Sciatic nerve (tissue), 2 donors: ENCODE results near the gene CFAP45. TPM values are rescaled to one million over a fixed set of nuclear protein-coding genes. Genes with fewer than 3 reads are reported as not detected.
A peak's percentile ranks its signal among the peaks of the same experiment; 100 is the strongest.

ENCODE experiments used
- ATAC-seq: fragments of 200-7000 bp; cut with Tn5 transposase; one replicate; pipeline ENCODE4 v1.9.1; 2020; ENCODE audit warnings: mild to moderate bottlenecking, moderate library complexity
- DNase-seq: peaks from one replicate; pipeline ENCODE4 v3.0.0-alpha.2; 2020; ENCODE audit warnings: low spot score
- intact Hi-C: fragments of 100-400 bp; cut with DNase I; formaldehyde crosslinking; loops from one replicate; pipeline ENCODE4 v1.14.2; 2022
- total RNA-seq: library from RNA; stranded (reverse); fragmentation: NEBNext Ultra II Directional; extraction: Animal tissue kit (Norgen Biotek cat#: 25700); gene quantifications from one replicate; pipeline ENCODE4 v1.2.1, GENCODE V29; 2021
- donor health status: DM: no; HTN: no; CAD: no.
- donor health status: DM: no; HTN: no; CAD: no.

The CFAP45 gene
- total RNA-seq, 1 donor from 2014 or later = 1.6 TPM

GRCh38 chr1:159890390-159890789 lies 9.6 kb downstream of the CFAP45 start:
- ATAC-seq = no peak
- intact Hi-C loops = loop anchor here (10.0 kb wide), 1 partner anchor 96 kb away; no protein-coding TSS in a partner anchor

GRCh38 chr1:159889821-159890252 lies 10.1 kb downstream of the CFAP45 start:
- peak; percentile 79 for ATAC-seq
- no peak for DNase-seq
- intact Hi-C loops = loop anchor here (10.0 kb wide), 1 partner anchor 95 kb away; no protein-coding TSS in a partner anchor

More at GRCh38 chr1:159890390-159890789, 9.6 kb downstream of the CFAP45 start:
- DNase-seq = no peak

- intact Hi-C loops = no loop called here
- ATAC-seq (no peak), DNase-seq (no peak)
Measured at GRCh38 chr1:159889202-159889601, 10.8 kb downstream of the CFAP45 start.

DNA sequence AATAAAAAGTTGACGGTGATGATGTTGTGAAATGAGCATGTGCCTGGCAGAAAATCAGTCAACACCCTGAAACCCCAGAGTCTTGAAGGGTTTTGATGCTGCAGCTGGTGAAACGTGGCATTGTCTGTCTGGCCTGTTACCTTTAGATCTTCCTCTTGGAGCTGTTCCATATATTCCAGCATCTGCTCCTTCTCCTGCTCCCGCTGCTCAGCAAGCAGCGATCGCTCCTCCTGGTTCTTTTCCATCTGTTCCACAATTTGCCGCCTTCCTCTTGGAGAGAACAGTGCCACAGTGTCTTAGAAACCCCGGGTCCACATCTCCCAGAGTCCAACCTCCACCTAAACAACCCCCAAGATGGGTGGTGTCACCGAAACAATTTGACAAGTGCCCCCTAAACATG lies 15.7 kb downstream of the CFAP45 start:
- ATAC-seq (no peak), DNase-seq (no peak)
- intact Hi-C loops = no loop called here

DNA sequence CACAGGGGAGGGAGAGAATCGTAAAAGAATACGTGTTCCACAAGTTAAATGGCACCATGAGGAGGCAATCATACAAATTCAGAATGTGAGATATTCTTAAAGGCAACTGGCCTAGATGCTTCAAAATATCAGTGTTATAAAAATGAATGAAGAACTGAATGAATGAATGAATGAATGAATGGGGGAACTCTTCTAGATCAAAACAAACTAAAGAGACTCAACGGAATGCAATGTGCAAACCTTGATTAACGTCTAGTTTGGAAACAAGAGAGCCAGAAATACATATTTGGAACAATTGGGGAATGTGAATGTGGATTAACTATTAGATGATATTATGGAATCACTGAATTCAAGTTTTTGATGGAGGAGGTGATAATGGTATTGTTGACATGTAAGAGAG lies 16.8 kb downstream of the CFAP45 start:
- intact Hi-C loops = no loop called here
- ATAC-seq (no peak), DNase-seq (no peak)

GRCh38 chr1:159882527-159882862 lies 17.5 kb downstream of the CFAP45 start:
- DNase-seq (no peak), ATAC-seq (no peak)
- intact Hi-C loops = no loop called here

GRCh38 chr1:159881622-159882526 lies 18.1 kb downstream of the CFAP45 start:
- intact Hi-C loops = no loop called here
- DNase-seq = peak; percentile 81
- ATAC-seq = no peak

GRCh38 chr1:159880430-159880829 lies 19.5 kb downstream of the CFAP45 start:
- intact Hi-C loops = no loop called here
- ATAC-seq = no peak

DNA sequence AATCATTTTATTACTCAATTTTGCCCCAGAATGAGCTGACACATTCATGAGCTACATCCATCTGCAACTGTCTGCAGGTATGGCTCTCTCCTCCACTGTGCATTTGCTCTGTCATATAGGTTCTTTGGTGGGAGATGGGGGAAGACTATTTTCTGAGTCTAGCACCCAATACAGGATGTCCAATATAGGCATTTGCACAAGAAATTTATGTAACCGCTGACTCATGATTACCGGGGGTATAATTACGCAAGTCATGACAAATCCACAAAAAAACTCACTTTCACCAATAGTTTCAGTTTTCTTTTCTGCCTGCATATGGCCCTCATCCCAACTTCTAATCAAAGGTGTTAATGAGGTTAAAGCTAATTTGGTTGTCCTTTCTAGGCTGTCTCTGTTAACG lies 20.0 kb downstream of the CFAP45 start:
- DNase-seq = no peak
- ATAC-seq = no peak
- intact Hi-C loops = no loop called here

More at GRCh38 chr1:159880430-159880829, 19.5 kb downstream of the CFAP45 start:
- DNase-seq = no peak

GRCh38 chr1:159879136-159879535 lies 20.8 kb downstream of the CFAP45 start:
- DNase-seq = no peak
- intact Hi-C loops = no loop called here
- ATAC-seq = no peak

- no peak for DNase-seq
- intact Hi-C loops = no loop called here
- no peak for ATAC-seq
Measured at GRCh38 chr1:159877695-159878444, 22.1 kb downstream of the CFAP45 start.

- ATAC-seq (no peak), DNase-seq (no peak)
- intact Hi-C loops = no loop called here
Measured at GRCh38 chr1:159873530-159874143, 26.3 kb downstream of the CFAP45 start.

GRCh38 chr1:159872891-159873290 lies 27.1 kb downstream of the CFAP45 start:
- ATAC-seq = no peak
- no peak for DNase-seq
- intact Hi-C loops = no loop called here

DNA sequence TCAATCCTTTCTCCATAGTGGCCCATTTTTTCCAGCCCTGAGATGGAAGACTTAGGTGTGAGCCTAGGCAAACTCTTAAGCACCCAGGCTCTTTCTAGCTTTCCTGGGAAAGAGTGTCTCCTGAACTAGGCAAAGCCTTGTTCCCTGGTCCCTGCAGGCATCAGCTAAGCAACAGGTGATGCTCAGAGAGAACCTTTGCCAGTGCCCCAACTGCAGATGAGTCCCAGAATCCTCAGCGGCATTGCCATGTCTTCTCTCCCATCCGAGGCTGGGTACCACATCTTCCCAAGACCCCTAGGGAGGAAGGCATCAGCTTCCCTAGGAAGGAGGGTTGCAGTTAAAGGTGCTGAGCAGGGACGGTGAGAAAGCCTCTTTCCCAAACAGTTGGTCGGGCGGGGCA lies 29.3 kb downstream of the CFAP45 start:
- intact Hi-C loops = no loop called here
- no peak for DNase-seq
- no peak for ATAC-seq

GRCh38 chr1:159869607-159870006 lies 30.4 kb downstream of the CFAP45 start:
- no peak for DNase-seq

DNA sequence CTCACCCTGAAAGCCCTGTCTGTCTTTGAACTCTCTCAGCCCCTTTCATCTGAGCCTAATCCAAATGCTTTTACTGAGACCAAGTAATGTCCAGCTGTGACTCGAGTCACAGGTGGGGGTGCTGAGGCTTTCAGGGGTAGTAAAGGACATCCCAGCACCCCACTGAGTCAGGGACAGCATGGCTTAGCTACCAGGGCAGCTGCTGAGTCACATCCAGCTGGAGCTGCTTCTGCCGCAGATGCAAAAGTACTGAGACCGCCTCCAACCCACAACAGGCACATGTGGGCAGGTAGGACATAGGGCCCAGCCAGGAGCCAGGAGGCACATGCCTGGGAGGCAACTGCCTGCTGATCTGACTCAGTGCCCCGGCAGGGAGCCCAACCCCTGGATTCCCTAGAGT lies 30.8 kb downstream of the CFAP45 start:
- DNase-seq (no peak), ATAC-seq (no peak)
- intact Hi-C loops = no loop called here

More at GRCh38 chr1:159869607-159870006, 30.4 kb downstream of the CFAP45 start:
- intact Hi-C loops = no loop called here
- ATAC-seq = no peak

GRCh38 chr1:159868766-159869165 lies 31.2 kb downstream of the CFAP45 start:
- DNase-seq (no peak), ATAC-seq (no peak)
- intact Hi-C loops = no loop called here

GRCh38 chr1:159867664-159868026 lies 32.3 kb downstream of the CFAP45 start:
- intact Hi-C loops = no loop called here
- DNase-seq (no peak), ATAC-seq (peak; percentile 80)

DNA sequence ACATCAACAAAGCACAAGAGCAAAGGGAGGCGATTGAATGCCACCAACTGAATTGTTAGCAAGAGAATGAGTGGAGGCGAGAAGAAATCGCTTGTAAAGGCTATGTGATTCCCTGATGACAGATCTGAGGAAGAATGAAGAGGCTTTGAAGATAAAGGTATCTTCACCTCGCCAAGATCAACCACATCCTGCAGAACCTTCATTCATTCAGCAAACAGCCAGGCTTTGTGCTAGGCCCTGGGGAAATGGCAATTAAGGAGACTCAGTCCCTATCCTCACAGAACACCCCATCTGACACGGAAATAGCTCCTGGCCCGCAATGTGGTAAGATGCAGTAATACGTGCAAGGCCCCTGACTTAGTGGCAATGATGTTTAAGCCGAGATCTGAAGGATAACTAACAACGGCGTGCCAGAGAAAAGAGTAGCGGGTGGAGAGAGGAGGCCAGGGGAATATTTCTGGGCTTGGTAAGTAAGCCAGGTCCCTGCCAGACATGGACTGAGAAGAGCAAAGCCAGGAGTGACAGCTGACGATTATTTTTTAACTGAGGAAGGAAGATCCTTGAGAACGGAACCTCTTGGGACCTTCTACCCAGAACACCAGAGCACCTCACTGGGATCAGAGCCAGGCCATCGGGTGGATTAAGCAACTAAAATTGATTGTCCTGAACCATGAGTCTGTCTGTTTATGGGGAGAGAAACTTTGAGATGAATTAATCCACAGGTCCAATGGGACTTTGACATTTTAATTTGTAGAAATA lies 32.9 kb downstream of the CFAP45 start:
- ATAC-seq (peak; percentile 42), DNase-seq (no peak)
- intact Hi-C loops = no loop called here
